Measurements from ENCODE around the gene INPP5A.

GRCh38 chr10:132829403-132829802 is 291.8 kb downstream of the INPP5A start:
- TF ChIP-seq CTCF (IDR thresholded peaks at IDR 0.05) (no peak), POLR2A (IDR thresholded peaks at IDR 0.05) (no peak)
